GM18951 (cell line): Measurements from ENCODE around the gene POC1A.
"Not testable (repeated sequence)": the region's sequence is repeated elsewhere in the genome, so short reads cannot be mapped to it uniquely, and the experiment has no call there.

ENCODE experiments used
- POLR2A ChIP-seq: IDR thresholded peaks from 4 replicates; pipeline ENCODE4 v1.6.1; 2011; ENCODE audit warnings: mild to moderate bottlenecking; ENCODE audit not compliant: insufficient read length, insufficient read depth; ENCODE audit errors: extremely low read depth
- in situ Hi-C: fragments of 300-500 bp; cut with MboI; formaldehyde crosslinking; loops from one replicate; pipeline ENCODE4 v1.12.0; 2022; ENCODE audit warnings: low sequenced_read_pairs, mixed read lengths, inconsistent platforms; ENCODE audit not compliant: unreplicated experiment

The POC1A gene

DNA sequence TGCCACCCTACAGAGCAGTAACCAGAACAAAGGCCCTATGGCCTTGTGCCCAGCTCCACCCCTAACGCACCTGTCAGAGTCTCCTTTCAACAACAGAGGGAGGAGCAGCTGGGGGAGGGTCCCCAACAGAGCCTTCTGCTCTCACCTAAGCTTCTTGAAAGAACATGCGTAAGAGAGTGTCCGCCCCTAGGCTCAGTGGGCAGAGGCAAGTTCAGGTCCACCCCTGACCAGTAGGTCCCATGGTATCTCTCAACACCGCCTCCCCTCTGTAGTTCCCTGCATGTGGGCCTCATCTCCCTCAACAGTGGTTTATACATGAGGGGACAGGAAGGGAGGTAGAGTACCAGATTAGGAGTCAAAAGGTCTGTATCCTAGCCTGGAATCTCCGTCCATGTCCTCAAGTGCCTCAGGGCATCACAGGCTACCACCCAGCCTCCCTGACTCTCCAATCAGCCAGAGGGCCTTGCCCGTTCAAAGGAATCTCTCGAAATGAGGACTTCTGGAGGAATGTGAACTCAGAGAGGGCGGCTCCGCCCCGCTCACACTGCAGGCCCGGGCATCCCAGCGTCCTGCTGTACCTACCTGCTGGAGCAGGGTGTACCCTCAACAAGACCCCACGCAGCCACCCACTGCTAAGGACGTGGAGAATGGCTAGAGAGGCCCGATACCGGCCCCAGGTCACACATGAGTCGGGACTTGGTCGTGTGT is 680 bp downstream of the POC1A start:
- no peak for TF ChIP-seq POLR2A
- in situ Hi-C loops = no loop called here

DNA sequence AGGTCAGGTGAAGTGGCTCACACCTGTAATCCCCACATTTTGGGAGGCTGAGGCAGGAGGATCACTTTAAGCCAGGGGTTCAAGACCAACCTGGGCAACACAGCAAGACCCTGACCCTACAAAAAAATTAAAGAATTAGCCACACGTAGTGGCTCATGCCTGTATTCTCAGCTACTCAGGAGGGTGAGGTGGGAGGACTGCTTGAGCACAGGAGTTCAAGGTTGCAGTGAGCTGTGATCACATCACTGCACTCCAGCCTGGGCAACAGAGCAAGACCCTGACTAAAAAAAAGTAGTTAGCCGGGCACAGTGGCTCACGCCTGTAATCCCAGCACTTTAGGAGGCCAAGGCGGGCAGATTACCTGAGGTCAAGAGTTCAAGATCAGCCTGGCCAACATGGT is 2.2 kb downstream of the POC1A start:
- in situ Hi-C loops = not testable (repeated sequence)

DNA sequence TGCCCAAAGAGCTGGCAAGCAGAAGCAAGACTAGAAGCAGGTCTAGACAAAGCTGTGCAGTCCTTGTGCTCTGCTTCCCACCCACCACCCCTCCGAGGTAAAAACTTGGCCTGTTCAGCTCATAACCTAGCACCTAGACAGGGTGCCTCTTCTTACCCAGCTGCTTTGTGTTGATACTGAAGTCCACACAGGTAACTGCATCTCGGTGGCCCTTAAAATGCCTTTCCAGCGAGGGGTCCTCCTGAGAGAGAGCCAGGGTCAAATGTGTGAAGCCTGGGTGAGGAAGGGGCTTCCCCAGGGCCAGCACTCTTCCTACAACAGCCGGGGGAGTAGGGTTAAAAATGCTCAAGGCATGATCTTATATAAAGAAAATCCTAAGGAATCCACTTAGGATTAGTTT is 3.4 kb downstream of the POC1A start:
- TF ChIP-seq POLR2A = no peak
- in situ Hi-C loops = no loop called here

DNA sequence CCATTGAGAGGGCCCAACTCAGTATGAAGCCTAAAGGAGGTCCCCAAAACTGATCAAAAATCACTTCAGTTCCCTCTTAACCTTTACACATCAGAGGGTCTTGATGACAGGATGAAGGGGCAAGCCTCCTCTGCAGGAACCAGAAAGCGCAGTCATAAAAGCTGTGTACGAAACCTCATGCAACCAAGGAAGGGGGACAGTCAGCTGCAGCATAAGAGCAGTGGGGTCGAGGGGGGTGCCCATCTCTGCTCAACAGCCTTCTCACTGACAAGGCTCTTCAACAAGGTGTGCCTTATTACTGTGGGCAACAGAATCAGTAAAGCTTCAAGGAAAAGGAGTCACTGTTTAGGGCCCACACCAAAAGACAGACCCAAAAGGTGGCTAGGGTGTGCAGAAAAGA is 3.9 kb downstream of the POC1A start:
- in situ Hi-C loops = no loop called here

GRCh38 chr3:52149726-52150125 is 4.5 kb downstream of the POC1A start:
- in situ Hi-C loops = no loop called here
- no peak for TF ChIP-seq POLR2A

More for the DNA sequence above, 3.9 kb downstream of the POC1A start:
- no peak for TF ChIP-seq POLR2A

DNA sequence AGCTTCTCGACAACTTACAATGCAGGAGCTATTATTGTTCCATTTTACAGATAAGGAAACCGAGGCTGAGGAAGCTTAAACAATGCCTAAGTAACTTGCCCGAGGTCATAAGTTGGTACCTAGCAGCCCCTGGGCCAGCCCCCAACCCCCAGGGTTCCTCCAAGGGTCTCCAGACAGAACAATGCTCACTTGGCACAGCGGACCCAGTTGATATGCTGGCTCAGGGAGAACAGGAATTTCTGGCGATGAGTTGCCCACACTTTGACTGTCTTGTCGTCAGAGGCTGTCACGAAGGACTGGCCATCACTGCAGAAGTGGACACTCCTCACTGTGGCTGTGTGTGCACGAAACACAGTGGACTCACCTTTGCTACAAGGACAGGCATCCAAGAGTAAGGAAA is 5.2 kb downstream of the POC1A start:
- TF ChIP-seq POLR2A = no peak
- in situ Hi-C loops = no loop called here

- no peak for TF ChIP-seq POLR2A
- in situ Hi-C loops = no loop called here
These were observed 6.4 kb downstream of the POC1A start for GRCh38 chr3:52147804-52148203.

GRCh38 chr3:52146811-52147210 is 7.4 kb downstream of the POC1A start:
- TF ChIP-seq POLR2A = no peak
- in situ Hi-C loops = no loop called here

GRCh38 chr3:52146189-52146588 is 8.0 kb downstream of the POC1A start:
- no peak for TF ChIP-seq POLR2A
- in situ Hi-C loops = no loop called here

- TF ChIP-seq POLR2A = no peak
- in situ Hi-C loops = no loop called here
These were observed 8.5 kb downstream of the POC1A start for GRCh38 chr3:52145736-52146110.

GRCh38 chr3:52144796-52145735 is 9.2 kb downstream of the POC1A start:
- in situ Hi-C loops = loop anchor here (5.0 kb wide), 1 partner anchor 143 kb away; no protein-coding TSS in a partner anchor
- no peak for TF ChIP-seq POLR2A

DNA sequence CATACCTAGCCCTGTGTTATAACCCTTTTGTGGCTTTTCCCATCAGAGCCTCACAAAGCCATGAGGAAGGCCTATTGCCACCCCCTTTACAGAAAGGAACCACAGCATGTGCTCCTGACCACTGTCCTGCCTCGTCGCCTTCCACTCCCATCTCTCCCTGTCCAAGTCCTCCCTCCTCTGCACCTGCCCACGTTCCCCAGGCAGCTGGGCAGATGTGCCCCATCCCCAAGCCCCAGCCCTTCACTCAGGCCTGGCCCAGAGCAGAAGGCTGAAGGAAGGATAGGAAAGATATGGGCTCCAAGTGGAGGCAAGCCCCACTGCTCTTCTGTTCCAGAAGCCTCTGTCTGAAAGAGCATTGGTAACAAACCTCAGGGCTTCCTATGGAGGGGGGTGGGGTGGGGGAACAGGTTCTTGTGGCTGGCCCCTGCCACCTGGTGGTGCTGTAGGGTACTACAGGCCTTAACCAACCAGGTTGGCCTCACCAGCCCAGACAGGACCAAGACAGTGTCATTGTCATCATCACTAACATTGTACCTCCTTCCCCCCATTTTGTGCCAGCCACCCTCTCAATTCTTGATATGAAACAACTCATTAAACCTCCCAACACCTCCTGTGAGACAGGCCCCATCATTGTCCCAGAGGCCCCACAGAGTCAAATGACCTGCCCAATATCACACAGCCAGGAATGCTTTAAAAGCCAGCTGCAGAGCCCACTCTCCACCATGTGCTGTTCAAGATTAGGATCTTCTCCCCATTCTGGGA is 10.0 kb downstream of the POC1A start:
- in situ Hi-C loops = loop anchor here (5.0 kb wide), 1 partner anchor 142 kb away; no protein-coding TSS in a partner anchor
- no peak for TF ChIP-seq POLR2A

DNA sequence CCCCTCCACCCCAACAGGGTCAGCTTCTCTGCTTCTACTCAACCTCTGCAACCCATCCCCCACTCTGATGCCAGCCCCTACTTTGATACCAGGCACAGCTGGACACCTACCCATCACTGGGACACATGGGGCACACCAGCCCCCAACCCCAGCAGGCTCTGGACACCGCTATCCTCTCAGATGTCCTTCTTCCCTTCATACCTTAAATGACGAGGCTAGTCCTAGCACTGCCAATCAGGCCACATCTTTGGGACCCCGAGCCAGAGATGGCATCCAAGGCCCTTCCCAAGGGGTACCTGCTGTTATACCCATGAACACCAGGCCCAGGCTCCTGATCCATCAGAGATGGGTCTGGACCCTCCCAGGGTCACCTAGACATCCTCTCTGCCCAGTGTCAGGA is 10.6 kb downstream of the POC1A start:
- in situ Hi-C loops = loop anchor here (5.0 kb wide), 1 partner anchor 141 kb away; no protein-coding TSS in a partner anchor
- no peak for TF ChIP-seq POLR2A
